Adrenal gland (tissue), 5 donors: Measurements from ENCODE around the gene ATP4A.

Experiments used
- CTCF ChIP-seq, 6 experiments: fragments of 450-650 bp in 4 of 6; fragments of 200-600 bp in 2 of 6; sonication (generic) in 1 of 6; IDR thresholded peaks; 1 replicate in 5 of 6; 2 replicates in 1 of 6; pipeline versions ENCODE4 v1.5.1 to v1.8.0; 2016 to 2021; ENCODE audit warnings: antibody characterized with exemption in 6 of 6, mild to moderate bottlenecking in 2 of 6, moderate library complexity in 1 of 6
- POLR2A ChIP-seq, 2 donors: fragments of 450-650 bp; IDR thresholded peaks; one replicate each; pipeline ENCODE4 v1.6.1; 2017; ENCODE audit warnings: antibody characterized with exemption in 2 of 2, mild to moderate bottlenecking in 2 of 2, moderate library complexity in 1 of 2
- donor health status: DM: no; HTN: no; CAD: no.

- TF ChIP-seq CTCF (IDR thresholded peaks at IDR 0.05) = no peak
- TF ChIP-seq POLR2A (IDR thresholded peaks at IDR 0.05) = no peak
These were observed 37.6 kb downstream of the ATP4A start for GRCh38 chr19:35525873-35526272.
